ENCODE data around the gene DUSP22.

DNA sequence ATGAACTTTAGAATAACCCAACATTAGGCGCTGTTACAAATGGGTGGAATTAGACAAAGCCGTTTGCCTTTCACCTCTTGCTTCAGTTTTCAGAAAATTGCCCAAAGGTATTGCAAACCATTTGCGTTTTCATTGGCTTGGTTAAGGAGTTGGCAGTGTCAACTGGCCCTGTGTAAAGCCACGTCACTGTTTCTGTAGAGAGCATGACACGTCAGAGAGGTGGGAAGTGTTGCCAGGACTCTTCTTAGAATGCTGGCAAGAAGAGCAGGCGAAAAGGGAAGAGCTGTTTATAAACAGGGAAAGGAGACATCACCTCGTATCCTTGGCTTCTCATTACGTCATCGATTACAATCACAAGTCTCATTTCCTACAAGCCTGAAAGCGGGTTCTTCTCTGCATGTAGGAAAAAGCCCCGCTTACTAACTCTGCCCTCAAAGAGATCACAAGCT lies 95.0 kb downstream of the DUSP22 start:
- TF ChIP-seq CTCF (IDR thresholded peaks at IDR 0.05; ENCODE audit: insufficient read depth, low read depth, low read length) (no peak), EZH2 (IDR thresholded peaks at IDR 0.05; ENCODE audit: insufficient read depth, low read length) (no peak)
